Neuronal stem cell (in vitro differentiated cells): ENCODE data around the gene STK36.
A peak's percentile ranks its signal among the peaks of the same experiment; 100 is the strongest.

Experiments
- DNase-seq: peaks from one replicate; pipeline ENCODE4 v3.0.0-alpha.2; 2013; ENCODE audit warnings: low spot score
- H2AFZ ChIP-seq: one replicate; pipeline ENCODE4 v1.6.1; 2013; ENCODE audit warnings: mild to moderate bottlenecking, low read length, inconsistent platforms
- H2AK5ac ChIP-seq: 2 replicates; pipeline ENCODE4 v1.6.1; 2013; ENCODE audit warnings: low read depth, mild to moderate bottlenecking, inconsistent platforms, low read length, moderate library complexity, mixed read lengths
- H2BK120ac ChIP-seq: 2 replicates; pipeline ENCODE4 v1.6.1; 2013; ENCODE audit warnings: low read depth, mild to moderate bottlenecking, inconsistent platforms, low read length, moderate library complexity, mixed read lengths
- H2BK12ac ChIP-seq: one replicate; pipeline ENCODE4 v1.6.1; 2013; ENCODE audit warnings: low read length, inconsistent platforms
- H2BK15ac ChIP-seq: 2 replicates; pipeline ENCODE4 v1.6.1; 2013; ENCODE audit warnings: mild to moderate bottlenecking, low read length, inconsistent platforms, mixed read lengths
- H2BK5ac ChIP-seq: one replicate; pipeline ENCODE4 v1.6.1; 2013; ENCODE audit warnings: inconsistent platforms, mild to moderate bottlenecking, low read length, moderate library complexity
- H3K14ac ChIP-seq: one replicate; pipeline ENCODE4 v1.6.1; 2013; ENCODE audit warnings: low read length, inconsistent platforms
- H3K18ac ChIP-seq: 2 replicates; pipeline ENCODE4 v1.6.1; 2013; ENCODE audit warnings: low read length, inconsistent platforms
- H3K23ac ChIP-seq: 2 replicates; pipeline ENCODE4 v1.6.1; 2013; ENCODE audit warnings: low read depth, mild to moderate bottlenecking, mixed read lengths, low read length, inconsistent platforms; ENCODE audit not compliant: poor library complexity
- H3K27ac ChIP-seq: replicated peaks from 3 replicates; pipeline ENCODE4 v1.5.1; 2013; ENCODE audit warnings: low read length, inconsistent platforms
- H3K27me3 ChIP-seq, 3 experiments: 2 replicates each; pipeline ENCODE4 v1.6.1; 2013; ENCODE audit warnings: low read length in 3 of 3, mild to moderate bottlenecking in 2 of 3, inconsistent platforms in 1 of 3, low read depth in 1 of 3, mixed read lengths in 1 of 3, moderate library complexity in 1 of 3; ENCODE audit not compliant: control insufficient read depth in 3 of 3, insufficient read depth in 3 of 3
- H3K36me3 ChIP-seq, 2 donors: replicated peaks in 1 of 2; 2 replicates each; pipeline ENCODE4 v1.6.1; 2013; ENCODE audit warnings: low read length in 2 of 2; ENCODE audit not compliant: control insufficient read depth in 2 of 2, insufficient read depth in 2 of 2
- H3K4ac ChIP-seq: 2 replicates; pipeline ENCODE4 v1.6.1; 2013; ENCODE audit warnings: inconsistent platforms, mild to moderate bottlenecking, low read length, moderate library complexity
- H3K4me1 ChIP-seq, 2 donors: 1 replicate in 1 of 2; 2 replicates in 1 of 2; pipeline ENCODE4 v1.6.1; 2013; ENCODE audit warnings: low read length in 2 of 2, low read depth in 1 of 2; ENCODE audit not compliant: control insufficient read depth in 2 of 2, insufficient read depth in 1 of 2
- H3K4me2 ChIP-seq: one replicate; pipeline ENCODE4 v1.6.1; 2013; ENCODE audit warnings: mild to moderate bottlenecking, low read length, inconsistent platforms; ENCODE audit not compliant: insufficient read depth, poor library complexity, severe bottlenecking
- H3K4me3 ChIP-seq, 2 donors: 2 replicates each; pipeline ENCODE4 v1.5.1; 2013; ENCODE audit warnings: low read length in 2 of 2, mild to moderate bottlenecking in 2 of 2, inconsistent platforms in 1 of 2, moderate library complexity in 1 of 2
- H3K79me1 ChIP-seq: one replicate; pipeline ENCODE4 v1.6.1; 2013; ENCODE audit warnings: low read depth, mild to moderate bottlenecking, inconsistent platforms, low read length, moderate library complexity
- H3K9ac ChIP-seq: one replicate; pipeline ENCODE4 v1.6.1; 2013; ENCODE audit warnings: mild to moderate bottlenecking, low read depth, low read length, inconsistent platforms; ENCODE audit not compliant: poor library complexity
- H3K9me3 ChIP-seq, 2 donors: replicated peaks in 1 of 2; 2 replicates each; pipeline versions ENCODE3 to v1.6.1; 2013; ENCODE audit warnings: low read length in 2 of 2, mild to moderate bottlenecking in 2 of 2, inconsistent platforms in 1 of 2, low read depth in 1 of 2, mixed read lengths in 1 of 2, moderate library complexity in 1 of 2; ENCODE audit not compliant: control insufficient read depth in 2 of 2, insufficient read depth in 1 of 2
- H4K8ac ChIP-seq: one replicate; pipeline ENCODE4 v1.6.1; 2013; ENCODE audit warnings: low read depth, mild to moderate bottlenecking, inconsistent platforms, low read length, moderate library complexity
- H4K91ac ChIP-seq: one replicate; pipeline ENCODE4 v1.6.1; 2013; ENCODE audit warnings: low read length, low read depth, mild to moderate bottlenecking, inconsistent platforms; ENCODE audit not compliant: poor library complexity
- WGBS, 2 donors: extraction: QIAGEN DNeasy Blood & Tissue Kit; methylation state at CpG; one replicate each; pipeline ENCODE4 v1.1.7; 2013; ENCODE audit warnings: missing lambda C conversion rate in 2 of 2, mixed read lengths in 1 of 2; ENCODE audit not compliant: insufficient read length in 2 of 2, insufficient replicate concordance in 1 of 2; ENCODE audit errors: extremely low coverage in 2 of 2; 5-methylcytosine and 5-hydroxymethylcytosine counted together

Gene STK36

DNA sequence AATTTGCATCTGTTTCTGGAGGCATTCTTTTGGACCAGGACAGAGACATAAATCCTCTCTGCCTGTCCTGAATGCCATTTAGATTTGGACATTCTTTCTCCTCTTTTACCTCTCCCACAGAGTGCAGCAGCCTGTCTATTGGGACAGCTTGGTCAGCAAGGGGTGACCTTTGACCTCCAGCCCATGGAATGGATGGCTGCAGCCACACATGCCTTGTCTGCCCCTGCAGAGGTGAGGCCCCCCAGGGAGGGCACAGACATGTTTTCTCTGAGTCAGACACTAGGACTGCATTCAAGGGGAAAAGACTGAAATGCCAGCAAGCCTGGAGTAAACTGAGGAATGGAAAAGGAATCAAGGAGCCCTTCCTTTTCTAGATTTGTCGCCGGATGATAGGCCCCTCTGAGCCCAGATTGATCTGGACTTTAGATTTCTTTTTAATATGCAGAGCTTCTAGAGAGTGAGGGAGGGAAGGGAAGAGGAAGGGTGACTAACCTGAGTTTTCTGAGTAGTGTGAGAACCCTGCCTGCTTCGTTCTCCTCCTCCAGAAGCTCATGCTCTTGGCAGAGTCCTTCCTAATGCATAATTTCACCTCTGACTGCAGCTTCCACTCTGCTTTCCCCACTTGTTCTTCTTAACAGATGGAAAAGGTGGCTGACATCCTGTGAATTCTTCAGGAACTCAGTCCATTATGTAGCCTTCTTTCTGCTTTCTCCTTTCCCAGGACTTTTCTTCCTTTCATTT is 22.7 kb downstream of the STK36 start:
- Histone ChIP-seq H3K23ac (no peak overlapping the region), H2BK12ac (no peak overlapping the region), H4K91ac (no peak overlapping the region), H2BK120ac (no peak overlapping the region), H3K9ac (no peak overlapping the region), H2AFZ (no peak overlapping the region), H3K18ac (no peak overlapping the region), H3K4ac (no peak overlapping the region), H3K27me3 (no peaks in the 10 kb centered on the region), H3K4me1 (peaks cover 14 to 16% of the 10 kb centered on the region in 2 donors), H4K8ac (no peak overlapping the region), H3K4me2 (peak overlapping the region; percentile 44), H2BK5ac (no peak overlapping the region), H3K79me1 (no peaks in the 10 kb centered on the region), H2AK5ac (no peak overlapping the region), H2BK15ac (no peak overlapping the region), H3K36me3 (peaks cover 26 to 83% of the 10 kb centered on the region in 2 donors), H3K4me3 (no peak overlapping the region), H3K9me3 (no peaks in the 10 kb centered on the region), H3K14ac (no peak overlapping the region), H3K27ac (peak overlapping the region; percentile 60)
- DNase-seq, result peak; percentile 72
- no CpG with 5 or more reads among the region's 3 CpGs for WGBS, 2 donors

DNA sequence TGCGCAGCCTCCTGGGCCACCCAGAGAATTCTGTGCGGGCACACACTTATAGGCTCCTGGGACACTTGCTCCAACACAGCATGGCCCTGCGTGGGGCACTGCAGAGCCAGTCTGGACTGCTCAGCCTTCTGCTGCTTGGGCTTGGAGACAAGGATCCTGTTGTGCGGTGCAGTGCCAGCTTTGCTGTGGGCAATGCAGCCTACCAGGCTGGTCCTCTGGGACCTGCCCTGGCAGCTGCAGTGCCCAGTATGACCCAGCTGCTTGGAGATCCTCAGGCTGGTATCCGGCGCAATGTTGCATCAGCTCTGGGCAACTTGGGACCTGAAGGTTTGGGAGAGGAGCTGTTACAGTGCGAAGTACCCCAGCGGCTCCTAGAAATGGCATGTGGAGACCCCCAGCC is 27.0 kb downstream of the STK36 start:
- no peak overlapping the region for H2BK12ac ChIP-seq
- no peak overlapping the region for H3K9ac ChIP-seq
- no peak overlapping the region for H4K8ac ChIP-seq
- no peak overlapping the region for H4K91ac ChIP-seq
- H3K4me1 ChIP-seq, result peaks cover 11% of the 10 kb centered on the region in 2 donors
- H3K9me3 ChIP-seq, result no peaks in the 10 kb centered on the region
- no CpG with 5 or more reads among the region's 8 CpGs for WGBS, 2 donors
- no peak overlapping the region for H2BK5ac ChIP-seq
- H3K4ac ChIP-seq, result no peak overlapping the region
- H2BK120ac ChIP-seq, result no peak overlapping the region
- no peak overlapping the region for H2AK5ac ChIP-seq
- DNase-seq, result no peak
- no peak overlapping the region for H2BK15ac ChIP-seq
- peaks cover 21 to 63% of the 10 kb centered on the region in 2 donors for H3K36me3 ChIP-seq
- H3K4me3 ChIP-seq, result no peak overlapping the region
- no peak overlapping the region for H3K4me2 ChIP-seq
- H3K27ac ChIP-seq, result no peak overlapping the region
- no peak overlapping the region for H3K23ac ChIP-seq
- no peak overlapping the region for H3K18ac ChIP-seq
- no peaks in the 10 kb centered on the region for H3K27me3 ChIP-seq
- H3K14ac ChIP-seq, result no peak overlapping the region
- no peaks in the 10 kb centered on the region for H3K79me1 ChIP-seq
- H2AFZ ChIP-seq, result no peak overlapping the region

DNA sequence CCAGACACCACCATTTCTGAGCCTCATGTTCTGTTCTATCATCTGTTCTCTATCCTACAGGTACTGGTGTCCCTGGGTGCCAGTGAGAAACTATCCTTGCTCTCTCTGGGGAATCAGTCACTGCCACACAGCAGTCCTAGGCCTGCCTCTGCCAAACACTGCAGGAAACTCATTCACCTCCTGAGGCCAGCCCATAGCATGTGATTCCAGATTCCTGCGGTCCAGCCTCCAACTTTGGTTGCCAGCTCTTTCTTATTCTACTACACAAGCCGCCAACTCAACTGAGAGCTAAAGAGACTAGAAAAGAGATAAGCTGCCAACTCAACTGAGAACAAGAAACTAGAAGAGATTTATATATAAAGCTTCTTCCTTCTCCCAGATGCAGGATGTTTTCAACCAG is 29.9 kb downstream of the STK36 start:
- no peak overlapping the region for H3K4me2 ChIP-seq
- no peak overlapping the region for H3K14ac ChIP-seq
- H3K4me1 ChIP-seq, result peaks cover 0 to 5% of the 10 kb centered on the region in 2 donors
- H3K79me1 ChIP-seq, result no peaks in the 10 kb centered on the region
- no peak overlapping the region for H3K4ac ChIP-seq
- peaks cover 21 to 51% of the 10 kb centered on the region in 2 donors for H3K36me3 ChIP-seq
- no peak overlapping the region for H3K23ac ChIP-seq
- H2BK5ac ChIP-seq, result no peak overlapping the region
- no peak overlapping the region for H2AK5ac ChIP-seq
- H2AFZ ChIP-seq, result no peak overlapping the region
- H3K9ac ChIP-seq, result peak overlapping the region; percentile 2
- no peak overlapping the region for H2BK120ac ChIP-seq
- H4K91ac ChIP-seq, result no peak overlapping the region
- DNase-seq, result no peak
- no CpG with 5 or more reads among the region's 2 CpGs for WGBS, 2 donors
- no peak overlapping the region for H3K27ac ChIP-seq
- no peaks in the 10 kb centered on the region for H3K9me3 ChIP-seq
- H3K27me3 ChIP-seq, result no peaks in the 10 kb centered on the region
- no peak overlapping the region for H3K18ac ChIP-seq
- H4K8ac ChIP-seq, result no peak overlapping the region
- no peak overlapping the region for H2BK15ac ChIP-seq
- H2BK12ac ChIP-seq, result no peak overlapping the region
- no peak overlapping the region for H3K4me3 ChIP-seq

DNA sequence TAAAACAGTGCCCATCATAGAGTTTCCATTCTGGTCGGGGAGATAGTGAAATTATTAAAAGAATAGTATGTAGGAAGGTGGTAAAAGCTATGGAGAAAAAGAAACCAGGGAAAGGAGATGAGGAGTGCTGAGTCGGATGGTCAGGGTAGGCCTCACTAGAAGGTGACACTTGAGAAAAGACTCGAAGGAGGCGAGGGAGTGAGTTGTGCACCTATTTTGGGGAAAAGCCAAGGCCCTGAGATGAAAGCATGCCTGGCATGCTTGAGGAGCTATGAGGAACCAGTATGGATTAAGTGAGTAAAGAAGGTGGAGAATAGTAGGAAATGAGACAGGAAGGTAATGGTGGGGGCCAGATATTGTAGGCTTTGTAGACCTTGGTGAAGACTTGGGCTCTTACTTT is 31.5 kb downstream of the STK36 start:
- H2BK12ac ChIP-seq, result no peak overlapping the region
- H4K91ac ChIP-seq, result no peak overlapping the region
- WGBS, 2 donors, result no CpG with 5 or more reads among the region's 4 CpGs
- H2AFZ ChIP-seq, result no peak overlapping the region
- peaks cover 13 to 35% of the 10 kb centered on the region in 2 donors for H3K36me3 ChIP-seq
- H3K4me3 ChIP-seq, result no peak overlapping the region
- H3K4ac ChIP-seq, result no peak overlapping the region
- H3K9ac ChIP-seq, result no peak overlapping the region
- no peak overlapping the region for H3K27ac ChIP-seq
- no peak overlapping the region for H2AK5ac ChIP-seq
- no peak overlapping the region for H2BK5ac ChIP-seq
- no peak overlapping the region for H2BK120ac ChIP-seq
- no peaks in the 10 kb centered on the region for H3K79me1 ChIP-seq
- H3K9me3 ChIP-seq, result no peaks in the 10 kb centered on the region
- H4K8ac ChIP-seq, result no peak overlapping the region
- no peaks in the 10 kb centered on the region for H3K4me1 ChIP-seq
- H3K23ac ChIP-seq, result no peak overlapping the region
- H3K4me2 ChIP-seq, result no peak overlapping the region
- no peak for DNase-seq
- H3K14ac ChIP-seq, result no peak overlapping the region
- H3K18ac ChIP-seq, result no peak overlapping the region
- no peak overlapping the region for H2BK15ac ChIP-seq
- H3K27me3 ChIP-seq, result no peaks in the 10 kb centered on the region
